Keratinocyte (primary cell): ENCODE data around the gene MAPK12. TPM values are rescaled to one million over a fixed set of nuclear protein-coding genes. Genes with fewer than 3 reads are reported as not detected.

Source experiments
- DNase-seq: peaks from one replicate; pipeline ENCODE4 v3.0.0-alpha.2; 2011; ENCODE audit warnings: low read depth, missing footprints, low spot score
- FAIRE-seq: peaks from 2 replicates; lab custom pipeline; 2011; peaks lifted over from hg19 to GRCh38; lab: Jason Lieb, UNC
- H2AFZ ChIP-seq: 2 replicates; pipeline ENCODE4 v1.6.0; 2012; ENCODE audit warnings: low read length, control low read depth, inconsistent platforms; ENCODE audit not compliant: control insufficient read depth
- H3K27ac ChIP-seq: 2 replicates; pipeline ENCODE4 v1.5.1; 2011; ENCODE audit warnings: low read length; ENCODE audit not compliant: control insufficient read depth, insufficient read depth
- H3K27me3 ChIP-seq: 3 replicates; pipeline ENCODE4 v1.6.0; 2011; ENCODE audit warnings: low read length; ENCODE audit not compliant: control insufficient read depth, insufficient read depth; ENCODE audit errors: extremely low read depth
- H3K36me3 ChIP-seq, 2 experiments: 2 replicates in 1 of 2; 3 replicates in 1 of 2; pipeline ENCODE4 v1.5.1; 2011; ENCODE audit warnings: low read length in 2 of 2, mild to moderate bottlenecking in 1 of 2; ENCODE audit not compliant: control insufficient read depth in 2 of 2, insufficient read depth in 2 of 2; ENCODE audit errors: extremely low read depth in 1 of 2
- H3K4me1 ChIP-seq: 3 replicates; pipeline ENCODE4 v1.5.1; 2011; ENCODE audit warnings: low read length; ENCODE audit not compliant: control insufficient read depth, insufficient read depth; ENCODE audit errors: extremely low read depth
- H3K4me2 ChIP-seq: 3 replicates; pipeline ENCODE4 v1.6.0; 2011; ENCODE audit warnings: low read depth, low read length; ENCODE audit not compliant: control insufficient read depth, insufficient read depth; ENCODE audit errors: extremely low read depth
- H3K4me3 ChIP-seq, 3 experiments: fragments of 200-600 bp in 1 of 3; sonication (generic) in 1 of 3; 2 replicates in 2 of 3; 3 replicates in 1 of 3; pipeline ENCODE4 v1.5.1; 2011 to 2016; ENCODE audit warnings: low read length in 3 of 3, mild to moderate bottlenecking in 3 of 3, control low read depth in 2 of 3, inconsistent platforms in 1 of 3, low read depth in 1 of 3, mixed read lengths in 1 of 3, mixed run types in 1 of 3, moderate library complexity in 1 of 3; ENCODE audit not compliant: control insufficient read depth in 2 of 3, insufficient read depth in 2 of 3; ENCODE audit errors: extremely low read depth in 1 of 3
- H3K79me2 ChIP-seq: 2 replicates; pipeline ENCODE4 v1.6.0; 2012; ENCODE audit warnings: low read length; ENCODE audit not compliant: control insufficient read depth, insufficient read depth
- H3K9ac ChIP-seq: 3 replicates; pipeline ENCODE4 v1.6.0; 2011; ENCODE audit warnings: low read length; ENCODE audit not compliant: control insufficient read depth, insufficient read depth; ENCODE audit errors: extremely low read depth
- H3K9me1 ChIP-seq: 3 replicates; pipeline ENCODE4 v1.6.0; 2011; ENCODE audit warnings: low read length; ENCODE audit not compliant: control insufficient read depth, insufficient read depth; ENCODE audit errors: extremely low read depth
- H3K9me3 ChIP-seq: 2 replicates; pipeline ENCODE4 v1.5.1; 2012; ENCODE audit warnings: low read depth, low read length; ENCODE audit not compliant: control insufficient read depth
- H4K20me1 ChIP-seq: 3 replicates; pipeline ENCODE4 v1.6.0; 2011; ENCODE audit warnings: low read length; ENCODE audit not compliant: control insufficient read depth, insufficient read depth; ENCODE audit errors: extremely low read depth
- CTCF ChIP-seq, 3 experiments: IDR thresholded peaks in 1 of 3; conservative IDR thresholded peaks in 1 of 3; optimal IDR thresholded peaks in 1 of 3; 2 replicates in 2 of 3; 3 replicates in 1 of 3; pipeline versions ENCODE3 to v1.5.1; 2011; ENCODE audit warnings: low read length in 3 of 3, mild to moderate bottlenecking in 3 of 3, moderate library complexity in 2 of 3, control low read depth in 1 of 3, inconsistent platforms in 1 of 3; ENCODE audit not compliant: insufficient read depth in 2 of 3; ENCODE audit errors: extremely low read depth in 1 of 3
- EZH2 ChIP-seq: IDR thresholded peaks from one replicate; pipeline ENCODE4 v1.6.1; 2012; ENCODE audit warnings: inconsistent platforms, mild to moderate bottlenecking, low read length, moderate library complexity
- dilution Hi-C: fragments of 300-500 bp; cut with MboI; formaldehyde crosslinking; loops from one replicate; pipeline ENCODE4 v1.7.0; 2020; ENCODE audit warnings: low sequenced_read_pairs; ENCODE audit not compliant: extremely low pct_ligation_motif_present
- polyA plus RNA-seq, 5 experiments: library from polyadenylated mRNA; depleted of rRNA in 3 of 5; stranded (reverse) in 3 of 5; stranded (forward) in 1 of 5; unstranded in 1 of 5; fragments of >200 nt; gene quantifications; 1 replicate in 1 of 5; 2 replicates in 3 of 5; 3 replicates in 1 of 5; pipeline versions ENCODE4 v1.2.1 to v1.2.3, GENCODE V29; 2011 to 2012; ENCODE audit warnings: missing spikeins in 2 of 5, low read depth in 1 of 5, low replicate concordance in 1 of 5

The MAPK12 gene
- polyA plus RNA-seq, 1 donor (not counting 4 experiments of a cell fraction or from before 2014, with no cell fraction given): 10.1 TPM

GRCh38 chr22:50210378-50211139, 50.9 kb downstream of the MAPK12 start:
- H3K4me1 ChIP-seq: peaks cover 6% of the 10 kb centered on the region
- no peak overlapping the region for H3K9ac ChIP-seq
- FAIRE-seq: no peak
- peaks cover 26 to 36% of the 10 kb centered on the region in 2 experiments for H3K36me3 ChIP-seq
- no peaks in the 10 kb centered on the region for H3K27me3 ChIP-seq
- no peaks in the 10 kb centered on the region for H3K9me3 ChIP-seq
- H3K4me2 ChIP-seq: no peak overlapping the region
- no peak for DNase-seq
- dilution Hi-C loops: no loop called here
- no peak overlapping the region for H3K4me3 ChIP-seq
- peaks cover 10% of the 10 kb centered on the region for H4K20me1 ChIP-seq
- H3K27ac ChIP-seq: no peak overlapping the region
- TF ChIP-seq CTCF (optimal IDR thresholded peaks at IDR 0.05 in 1 of 3, IDR thresholded peaks at IDR 0.05 in 1 of 3, conservative IDR thresholded peaks at IDR 0.05 in 1 of 3; ENCODE audit: extremely low read depth in 1 of 3, insufficient read depth in 2 of 3, low read length in 3 of 3): no peak
- TF ChIP-seq EZH2: no peak
- peaks cover 2% of the 10 kb centered on the region for H3K9me1 ChIP-seq
- H2AFZ ChIP-seq: no peak overlapping the region
- peaks cover 32% of the 10 kb centered on the region for H3K79me2 ChIP-seq

- FAIRE-seq: peak; percentile 75
- Histone ChIP-seq H4K20me1 (peaks cover 10% of the 10 kb centered on the region), H2AFZ (no peak overlapping the region)
Measured at GRCh38 chr22:50209893-50210292, 51.6 kb downstream of the MAPK12 start.

More at GRCh38 chr22:50209893-50210292, 51.6 kb downstream of the MAPK12 start:
- H3K36me3 ChIP-seq: peaks cover 25 to 36% of the 10 kb centered on the region in 2 experiments
- TF ChIP-seq CTCF (optimal IDR thresholded peaks at IDR 0.05 in 1 of 3, IDR thresholded peaks at IDR 0.05 in 1 of 3, conservative IDR thresholded peaks at IDR 0.05 in 1 of 3; ENCODE audit: extremely low read depth in 1 of 3, insufficient read depth in 2 of 3, low read length in 3 of 3): peak; percentile 84 to 89 (median 86)
- TF ChIP-seq EZH2: no peak
- H3K9me3 ChIP-seq: no peaks in the 10 kb centered on the region
- peaks cover 6% of the 10 kb centered on the region for H3K4me1 ChIP-seq
- DNase-seq: no peak
- dilution Hi-C loops: no loop called here
- no peak overlapping the region for H3K4me3 ChIP-seq
- peaks cover 29% of the 10 kb centered on the region for H3K79me2 ChIP-seq
- no peaks in the 10 kb centered on the region for H3K27me3 ChIP-seq
- H3K4me2 ChIP-seq: no peak overlapping the region
- H3K9ac ChIP-seq: no peak overlapping the region
- no peak overlapping the region for H3K27ac ChIP-seq
- peaks cover 2% of the 10 kb centered on the region for H3K9me1 ChIP-seq
